Hippocampal formation (tissue), 2 donors: ENCODE results near the gene MBD2.

Experiments
- DNase-seq, 2 donors: peaks; one replicate each; lab custom pipeline; 2025; lab: John Stamatoyannopoulos, UW

The MBD2 gene

DNA sequence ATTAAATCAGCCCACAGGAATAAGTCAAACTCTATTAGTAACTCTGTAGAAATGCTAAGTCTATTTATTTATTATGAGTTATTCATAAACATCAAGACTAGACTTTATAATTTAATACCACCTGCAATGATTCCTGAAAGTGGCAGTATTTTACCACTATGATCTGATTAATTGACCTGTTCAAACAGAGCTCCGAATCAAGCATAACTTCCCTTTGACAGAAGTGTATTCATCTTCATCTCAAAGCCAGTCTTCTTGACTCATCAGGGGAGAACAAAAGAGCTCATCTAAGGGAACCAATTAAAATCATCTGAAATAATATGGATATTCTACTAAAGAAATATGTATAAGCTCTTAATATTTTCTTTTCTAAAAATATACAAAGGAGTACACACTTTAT is 122.3 kb downstream of the MBD2 start:
- DNase-seq: no peak
